Measurements from ENCODE around the gene SLC25A2.

- TF ChIP-seq CTCF (IDR thresholded peaks at IDR 0.05; ENCODE audit: low read length): no peak
- no peak for TF ChIP-seq EZH2 (optimal IDR thresholded peaks at IDR 0.05; ENCODE audit: low read depth, low read length)
- TF ChIP-seq EZH2phosphoT487 (IDR thresholded peaks at IDR 0.05; ENCODE audit: low read length): no peak
These were observed 42.7 kb downstream of the SLC25A2 start for GRCh38 chr5:141261238-141261546.

Data from MM.1S (cell line).